OCI-LY1 (cell line): ENCODE measurements around the gene PTCD1.

Experiments
- CTCF ChIP-seq: fragments of 200-600 bp; sonication (generic), shearing (Covaris generic); IDR thresholded peaks from 2 replicates; pipeline ENCODE4 v1.5.1; 2017; ENCODE audit warnings: mild to moderate bottlenecking, antibody characterized with exemption, low read length, moderate library complexity, mixed read lengths
- EZH2 ChIP-seq: fragments of 200-600 bp; sonication (generic), shearing (Covaris generic); IDR thresholded peaks from 2 replicates; pipeline ENCODE4 v1.8.0; 2017; ENCODE audit warnings: borderline replicate concordance, mixed run types, mild to moderate bottlenecking, antibody characterized with exemption, low read length, moderate library complexity, mixed read lengths

- TF ChIP-seq CTCF: no peak
- no peak for TF ChIP-seq EZH2
Measured at GRCh38 chr7:99476107-99476506, 37.5 kb upstream of the PTCD1 start.
